Liver (tissue), 3 donors: ENCODE data around the gene TADA2A.

Experiments used
- CTCF ChIP-seq: fragments of 150-350 bp; IDR thresholded peaks from 2 replicates; pipeline ENCODE4 v1.5.1; 2017; ENCODE audit warnings: improper control_type of control experiment, low read depth, low read length; ENCODE audit not compliant: missing input control
- JUND ChIP-seq, 2 donors: IDR thresholded peaks; 2 replicates each; pipeline ENCODE4 v1.6.1; 2016; ENCODE audit warnings: antibody characterized with exemption in 2 of 2
- ZBTB33 ChIP-seq: IDR thresholded peaks from 2 replicates; pipeline ENCODE4 v1.6.1; 2016; ENCODE audit warnings: antibody characterized with exemption
- donor health status: healthy.
- donor health status: healthy.

GRCh38 chr17:37358830-37359681 is 47.6 kb upstream of the TADA2A start:
- no peak for TF ChIP-seq JUND (IDR thresholded peaks at IDR 0.05)
- TF ChIP-seq CTCF, result peak; percentile 40
- no peak for TF ChIP-seq ZBTB33
